Stimulated activated naive B cell treated with anti-CD40 and anti-IgM and Interleukin-4, amounts not matched to agents 10 μg/mL and 1 μg/mL and 100 μg/mL, for 72 hours (primary cell): ENCODE measurements around the gene RPL21.

Experiments
- ATAC-seq, 2 donors: fragments of 150-1000 bp; cut with Tn5 transposase; replicated peaks; 2 replicates each; pipeline ENCODE4 v1.10.0; 2021; ENCODE audit warnings: moderate library complexity in 1 of 2
- DNase-seq: peaks from one replicate; pipeline ENCODE4 v3.0.0; 2021
- H3K27ac Mint-ChIP-seq: one replicate; pipeline ENCODE4 v1.8.0; 2022; ENCODE audit warnings: mild to moderate bottlenecking, mixed read lengths
- H3K27me3 Mint-ChIP-seq, 2 donors: one replicate each; pipeline ENCODE4 v1.8.0; 2022; ENCODE audit warnings: mixed read lengths in 2 of 2
- H3K36me3 Mint-ChIP-seq, 2 donors: one replicate each; pipeline ENCODE4 v1.8.0; 2022; ENCODE audit warnings: mixed read lengths in 2 of 2, mild to moderate bottlenecking in 1 of 2
- H3K4me1 Mint-ChIP-seq, 2 donors: one replicate each; pipeline ENCODE4 v1.8.0; 2022; ENCODE audit warnings: mixed read lengths in 2 of 2, mild to moderate bottlenecking in 1 of 2
- H3K4me3 Mint-ChIP-seq, 2 donors: one replicate each; pipeline ENCODE4 v1.8.0; 2022; ENCODE audit warnings: mild to moderate bottlenecking in 2 of 2, mixed read lengths in 2 of 2, moderate library complexity in 1 of 2
- H3K9me3 Mint-ChIP-seq, 2 donors: one replicate each; pipeline ENCODE4 v1.8.0; 2022; ENCODE audit warnings: mixed read lengths in 2 of 2, mild to moderate bottlenecking in 1 of 2

Gene RPL21

GRCh38 chr13:27304611-27305010 lies 53.3 kb downstream of the RPL21 start:
- Mint-ChIP-seq H3K4me3 (no peak overlapping the region), H3K36me3 (no peaks in the 10 kb centered on the region), H3K27ac (no peak overlapping the region), H3K27me3 (no peaks in the 10 kb centered on the region), H3K4me1 (peaks cover 13 to 14% of the 10 kb centered on the region in 2 donors), H3K9me3 (no peaks in the 10 kb centered on the region)
- no peak for ATAC-seq
- no peak for DNase-seq
